Activated CD4-positive, alpha-beta T cell treated with anti-CD3 and anti-CD28 coated beads, Interleukin-2, amount 10 ng/mL, durations not matched to agents 7 days and 5 days (primary cell): Measurements from ENCODE around the gene TASOR. TPM values are rescaled to one million over a fixed set of nuclear protein-coding genes. Genes with fewer than 3 reads are reported as not detected.
"Not testable (repeated sequence)": the region's sequence is repeated elsewhere in the genome, so short reads cannot be mapped to it uniquely, and the experiment has no call there.

Experiments
- CTCF ChIA-PET: fragments of 350-600 bp; sonication (Branson Sonifier 250); formaldehyde crosslinking; loops from one replicate; lab custom pipeline; 2021; ENCODE audit warnings: antibody characterized with exemption; lab: Charles Lee
- POLR2A ChIA-PET: fragments of 350-600 bp; sonication (Branson Sonifier 250); formaldehyde crosslinking; loops from one replicate; lab custom pipeline; 2021; ENCODE audit warnings: antibody characterized with exemption; lab: Charles Lee
- DNase-seq: peaks from one replicate; pipeline ENCODE4 v3.0.0-alpha.2; 2020
- H3K27ac Mint-ChIP-seq: one replicate; pipeline ENCODE4 v1.8.0; 2021; ENCODE audit warnings: mild to moderate bottlenecking, moderate library complexity, mixed read lengths
- H3K27me3 Mint-ChIP-seq: one replicate; pipeline ENCODE4 v1.8.0; 2021; ENCODE audit warnings: mixed read lengths
- H3K36me3 Mint-ChIP-seq: one replicate; pipeline ENCODE4 v1.8.0; 2021; ENCODE audit warnings: low read depth, mixed read lengths
- H3K4me1 Mint-ChIP-seq: one replicate; pipeline ENCODE4 v1.8.0; 2021; ENCODE audit warnings: mixed read lengths
- H3K4me3 Mint-ChIP-seq: one replicate; pipeline ENCODE4 v1.8.0; 2021; ENCODE audit warnings: mild to moderate bottlenecking, moderate library complexity, mixed read lengths
- H3K9me3 Mint-ChIP-seq: one replicate; pipeline ENCODE4 v1.8.0; 2021; ENCODE audit warnings: mixed read lengths
- total RNA-seq, 2 experiments: library from RNA; stranded (reverse); gene quantifications; one replicate each; pipeline ENCODE4 v1.2.3, GENCODE V29; 2021

The TASOR gene
- 10 to 100 TPM; 60.4 TPM for total RNA-seq

GRCh38 chr3:56683122-56683817 is at the start of gene TASOR:
TSS of gene TASOR (minus strand) at chr3:56683265. CDS start at chr3:56683006, 259 bp downstream.
- Mint-ChIP-seq H3K4me3 (peak within 1 kb of the TSS; percentile 97), H3K27me3 (no peaks in the 10 kb centered on the region), H3K4me1 (peaks cover 41% of the 10 kb centered on the region), H3K36me3 (peaks cover 53% of the 10 kb centered on the region), H3K27ac (peak within 1 kb of the TSS; percentile 99), H3K9me3 (peaks cover 17% of the 10 kb centered on the region)
- peak; percentile 86 for DNase-seq
- CTCF ChIA-PET: interaction anchor here (1.5 to 2.0 kb wide), 3 partner anchors 10 to 117 kb away, joined by 5 to 9 read pairs (median 6); no protein-coding TSS in a partner anchor
- POLR2A ChIA-PET: interaction anchor here (0.8 to 1.6 kb wide), 2 partner anchors 10 to 105 kb away, joined by 3 to 7 read pairs; no protein-coding TSS in a partner anchor

- CTCF ChIA-PET: interaction anchor here (0.7 to 2.1 kb wide), 4 partner anchors 11 to 26 kb away, joined by 3 to 6 read pairs (median 4); no protein-coding TSS in a partner anchor
- Mint-ChIP-seq H3K36me3 (peaks cover 87% of the 10 kb centered on the region), H3K4me1 (peaks cover 56% of the 10 kb centered on the region), H3K27me3 (no peaks in the 10 kb centered on the region), H3K9me3 (no peaks in the 10 kb centered on the region), H3K4me3 (no peak overlapping the region), H3K27ac (no peak overlapping the region)
- no peak for DNase-seq
- POLR2A ChIA-PET: no interaction called here
Measured at GRCh38 chr3:56732109-56732508, 49.0 kb upstream of the TASOR start.

DNA sequence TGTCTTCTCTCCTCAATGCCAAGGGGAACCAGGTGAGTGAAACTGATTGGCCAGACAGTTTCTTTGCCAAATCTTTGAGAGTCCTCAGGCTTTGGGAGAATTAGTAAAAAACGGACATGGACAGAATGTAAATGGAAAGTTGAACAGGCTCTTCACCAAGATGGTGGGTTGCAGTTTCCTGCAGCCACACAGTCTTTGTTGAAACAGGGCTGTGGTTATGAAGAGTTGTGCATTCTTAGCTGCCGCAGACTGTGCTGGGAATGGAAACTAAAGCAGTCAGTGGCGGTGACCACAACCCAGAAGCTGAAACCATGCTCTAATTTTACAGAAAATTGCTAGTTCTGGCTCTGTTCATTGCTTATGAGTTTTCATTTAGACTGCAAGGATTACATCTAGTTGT is 42.1 kb upstream of the TASOR start:
- Mint-ChIP-seq H3K36me3 (peaks cover 85% of the 10 kb centered on the region), H3K4me1 (peaks cover 62% of the 10 kb centered on the region), H3K27ac (peak overlapping the region; percentile 94), H3K27me3 (no peaks in the 10 kb centered on the region), H3K9me3 (peaks cover 13% of the 10 kb centered on the region), H3K4me3 (peak overlapping the region; percentile 59)
- POLR2A ChIA-PET: interaction anchor here (0.6 to 0.9 kb wide), 2 partner anchors 58 to 76 kb away, joined by 3 read pairs; no protein-coding TSS in a partner anchor
- DNase-seq: peak; percentile 82
- CTCF ChIA-PET: interaction anchor here (0.6 to 2.0 kb wide), 5 partner anchors 13 to 74 kb away, joined by 3 to 8 read pairs (median 4); no protein-coding TSS in a partner anchor

GRCh38 chr3:56724676-56725075 is 41.6 kb upstream of the TASOR start:
- CTCF ChIA-PET: interaction anchor here (0.6 to 2.0 kb wide), 6 partner anchors 13 to 77 kb away, joined by 3 to 8 read pairs (median 4); partner anchors contain the start of gene ARHGEF3
- H3K9me3 Mint-ChIP-seq: peaks cover 18% of the 10 kb centered on the region
- no peak for DNase-seq
- H3K27ac Mint-ChIP-seq: peak overlapping the region; percentile 94
- no peaks in the 10 kb centered on the region for H3K27me3 Mint-ChIP-seq
- POLR2A ChIA-PET: interaction anchor here (0.6 to 0.9 kb wide), 4 partner anchors 40 to 76 kb away, joined by 3 read pairs; no protein-coding TSS in a partner anchor
- peaks cover 67% of the 10 kb centered on the region for H3K4me1 Mint-ChIP-seq
- peaks cover 85% of the 10 kb centered on the region for H3K36me3 Mint-ChIP-seq
- peak overlapping the region; percentile 59 for H3K4me3 Mint-ChIP-seq

- Mint-ChIP-seq H3K4me1 (peaks cover 54% of the 10 kb centered on the region), H3K4me3 (no peak overlapping the region), H3K27ac (peak overlapping the region; percentile 6), H3K36me3 (peaks cover 64% of the 10 kb centered on the region), H3K27me3 (no peaks in the 10 kb centered on the region), H3K9me3 (peaks cover 21% of the 10 kb centered on the region)
- CTCF ChIA-PET: interaction anchor here (0.5 to 1.6 kb wide), 7 partner anchors 10 to 149 kb away, joined by 3 to 4 read pairs (median 3); no protein-coding TSS in a partner anchor
- POLR2A ChIA-PET: no interaction called here
- DNase-seq: no peak
Measured at GRCh38 chr3:56720849-56721248, 37.8 kb upstream of the TASOR start.

DNA sequence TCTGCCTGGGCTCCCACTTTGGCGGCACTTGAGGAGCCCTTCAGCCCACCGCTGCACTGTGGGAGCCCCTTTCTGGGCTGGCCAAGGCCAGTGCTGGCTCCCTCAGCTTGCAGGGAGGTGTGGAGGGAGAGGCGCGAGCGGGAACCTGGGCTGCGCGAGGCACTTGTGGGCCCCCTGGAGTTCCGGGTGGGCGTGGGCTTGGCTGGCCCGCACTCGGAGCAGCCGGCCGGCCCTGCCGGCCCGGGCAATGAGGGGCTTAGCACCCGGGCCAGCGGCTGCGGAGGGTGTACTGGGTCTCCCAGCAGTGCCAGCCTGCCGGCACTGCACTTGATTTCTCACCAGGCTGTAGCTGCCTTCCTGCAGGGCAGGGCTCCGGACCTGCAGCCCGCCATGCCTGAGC is 35.7 kb upstream of the TASOR start:
- CTCF ChIA-PET: interaction anchor here (1.2 to 1.5 kb wide), 2 partner anchors 10 to 11 kb away, joined by 3 to 6 read pairs; no protein-coding TSS in a partner anchor
- H3K27ac Mint-ChIP-seq, DNase-seq, POLR2A ChIA-PET, H3K4me3 Mint-ChIP-seq, H3K27me3 Mint-ChIP-seq: not testable (repeated sequence)
- Mint-ChIP-seq H3K4me1 (peaks cover 38% of the 10 kb centered on the region), H3K9me3 (peaks cover 18% of the 10 kb centered on the region), H3K36me3 (peaks cover 49% of the 10 kb centered on the region)

DNA sequence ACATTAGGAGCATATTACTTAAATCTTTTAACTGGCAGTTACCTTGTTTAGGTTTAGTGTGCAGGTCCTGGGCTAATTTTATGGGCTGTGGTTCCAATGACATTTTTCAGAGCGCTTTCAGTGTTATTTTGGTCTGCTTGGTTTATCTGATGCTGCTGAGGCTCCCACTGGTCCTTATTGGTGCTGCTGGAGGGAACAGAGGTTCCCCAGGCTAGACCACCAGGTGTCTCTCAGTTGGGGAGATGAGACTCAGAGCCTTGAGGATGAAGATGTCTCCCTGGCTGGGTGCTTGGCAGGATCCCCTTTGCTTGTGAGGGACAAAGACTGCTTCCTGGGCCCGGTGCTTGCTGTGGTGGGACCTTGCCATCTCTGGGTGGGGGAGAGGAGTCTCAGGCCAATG is 28.3 kb upstream of the TASOR start:
- CTCF ChIA-PET: interaction anchor here (0.9 to 1.8 kb wide), 2 partner anchors 80 to 278 kb away, joined by 3 to 4 read pairs; no protein-coding TSS in a partner anchor
- POLR2A ChIA-PET: no interaction called here

DNA sequence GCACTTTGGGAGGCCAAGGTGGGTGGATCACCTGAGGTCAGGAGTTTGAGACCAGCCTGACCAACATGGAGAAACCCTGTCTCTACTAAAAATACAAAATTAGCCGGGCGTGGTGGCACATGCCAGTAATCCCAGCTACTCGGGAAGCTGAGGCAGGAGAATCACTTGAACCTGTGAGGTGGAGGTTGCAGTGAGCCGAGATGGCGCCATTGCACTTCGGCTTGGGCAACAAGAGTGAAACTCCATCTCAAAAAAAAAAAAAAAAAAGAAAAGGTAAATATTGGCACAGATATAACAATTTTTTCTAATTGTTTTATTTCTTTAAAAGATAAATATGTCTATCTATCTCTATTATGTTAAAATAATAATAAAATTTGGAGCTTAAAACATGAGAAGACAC is 24.3 kb upstream of the TASOR start:
- H3K27ac Mint-ChIP-seq, H3K27me3 Mint-ChIP-seq, H3K36me3 Mint-ChIP-seq, H3K9me3 Mint-ChIP-seq, POLR2A ChIA-PET, H3K4me3 Mint-ChIP-seq, DNase-seq: not testable (repeated sequence)
- H3K4me1 Mint-ChIP-seq: peaks cover 25% of the 10 kb centered on the region
- CTCF ChIA-PET: interaction anchor here (0.7 to 1.5 kb wide), 6 partner anchors 25 to 281 kb away, joined by 3 to 5 read pairs (median 4); no protein-coding TSS in a partner anchor

More for the DNA sequence above, 28.3 kb upstream of the TASOR start:
- Mint-ChIP-seq H3K27me3 (no peaks in the 10 kb centered on the region), H3K4me1 (peaks cover 7% of the 10 kb centered on the region), H3K9me3 (peaks cover 5% of the 10 kb centered on the region), H3K27ac (no peak overlapping the region), H3K4me3 (no peak overlapping the region), H3K36me3 (peaks cover 4% of the 10 kb centered on the region)
- no peak for DNase-seq

- Mint-ChIP-seq H3K27me3 (no peaks in the 10 kb centered on the region), H3K36me3 (no peaks in the 10 kb centered on the region), H3K4me1 (peaks cover 26% of the 10 kb centered on the region), H3K27ac (no peak overlapping the region), H3K4me3 (no peak overlapping the region), H3K9me3 (peaks cover 2% of the 10 kb centered on the region)
- ChIA-PET CTCF (interaction anchor here (1.7 to 2.6 kb wide), 2 partner anchors 26 to 92 kb away, joined by 6 to 21 read pairs; no protein-coding TSS in a partner anchor), POLR2A (no interaction called here)
- no peak for DNase-seq
Measured at GRCh38 chr3:56706629-56707028, 23.6 kb upstream of the TASOR start.

DNA sequence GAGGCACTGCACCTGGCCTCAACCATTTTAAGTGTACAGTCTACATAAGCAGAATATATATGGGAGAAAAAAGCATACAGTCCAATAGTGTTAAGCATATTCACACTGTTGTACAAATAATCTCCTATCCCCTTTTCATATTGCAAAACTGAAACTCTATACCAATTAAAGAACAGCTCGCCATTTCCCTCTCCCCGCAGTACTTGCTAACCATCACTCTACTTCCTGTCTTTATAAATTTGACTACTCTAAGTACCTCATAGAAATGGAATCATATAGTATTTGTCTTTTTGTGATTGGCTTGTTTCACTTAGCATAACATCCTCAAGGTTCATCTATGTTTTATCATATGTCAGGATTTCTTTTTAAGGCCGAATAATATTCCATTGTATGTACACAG is 21.6 kb upstream of the TASOR start:
- ChIA-PET CTCF (interaction anchor here (0.6 to 6.8 kb wide), 10 partner anchors 10 to 283 kb away, joined by 3 to 85 read pairs (median 4); no protein-coding TSS in a partner anchor), POLR2A (interaction anchor here (0.6 to 1.4 kb wide), 2 partner anchors 93 to 95 kb away, joined by 3 to 7 read pairs; no protein-coding TSS in a partner anchor)
- no peak overlapping the region for H3K4me3 Mint-ChIP-seq
- H3K27ac Mint-ChIP-seq: peak overlapping the region; percentile 5
- H3K27me3 Mint-ChIP-seq: no peaks in the 10 kb centered on the region
- peaks cover 2% of the 10 kb centered on the region for H3K9me3 Mint-ChIP-seq
- H3K36me3 Mint-ChIP-seq: no peaks in the 10 kb centered on the region
- H3K4me1 Mint-ChIP-seq: peaks cover 24% of the 10 kb centered on the region
- DNase-seq: no peak

- H3K9me3 Mint-ChIP-seq: no peaks in the 10 kb centered on the region
- no peak overlapping the region for H3K4me3 Mint-ChIP-seq
- H3K27ac Mint-ChIP-seq: no peak overlapping the region
- CTCF ChIA-PET: interaction anchor here (0.6 to 6.8 kb wide), 22 partner anchors 9 to 952 kb away, joined by 3 to 85 read pairs (median 4); partner anchors contain the start of gene ARHGEF3
- H3K4me1 Mint-ChIP-seq: peaks cover 24% of the 10 kb centered on the region
- H3K27me3 Mint-ChIP-seq: no peaks in the 10 kb centered on the region
- no peaks in the 10 kb centered on the region for H3K36me3 Mint-ChIP-seq
- POLR2A ChIA-PET: interaction anchor here (1.0 kb wide), 1 partner anchor 97 kb away, joined by 4 read pairs; no protein-coding TSS in a partner anchor
- DNase-seq: peak; percentile 73
Measured at GRCh38 chr3:56702490-56703315, 19.6 kb upstream of the TASOR start.

DNA sequence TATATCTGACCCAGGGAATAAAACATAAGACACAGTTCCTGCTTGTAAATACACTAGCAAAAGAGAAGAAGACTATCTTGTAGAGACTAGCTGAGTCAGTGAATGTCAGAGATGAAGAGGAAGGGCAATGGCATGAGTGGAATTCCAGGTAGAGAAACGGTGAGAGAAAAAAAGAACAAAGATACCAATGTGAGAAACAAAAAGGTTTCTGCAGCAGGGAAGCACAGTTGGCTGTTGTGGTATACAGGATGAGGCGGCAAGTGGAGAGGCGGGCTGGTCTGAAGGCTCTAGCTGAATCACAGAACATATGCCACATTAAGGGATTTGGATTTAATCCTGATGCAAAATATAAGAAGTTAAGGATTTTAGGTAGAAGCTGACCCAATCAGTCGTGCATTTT is 17.1 kb upstream of the TASOR start:
- Mint-ChIP-seq H3K27me3 (no peaks in the 10 kb centered on the region), H3K4me3 (no peak overlapping the region), H3K4me1 (peaks cover 31% of the 10 kb centered on the region), H3K9me3 (no peaks in the 10 kb centered on the region), H3K36me3 (no peaks in the 10 kb centered on the region), H3K27ac (no peak overlapping the region)
- ChIA-PET POLR2A (no interaction called here), CTCF (interaction anchor here (1.2 to 6.8 kb wide), 3 partner anchors 99 to 288 kb away, joined by 3 to 85 read pairs (median 59); partner anchors contain the start of gene ARHGEF3)
- DNase-seq: no peak
